Subcutaneous adipose tissue (tissue), 4 donors: ENCODE data around the gene PRKD1. TPM values are rescaled to one million over a fixed set of nuclear protein-coding genes. Genes with fewer than 3 reads are reported as not detected.

Experiments
- total RNA-seq, 4 donors: library from RNA; depleted of rRNA; stranded (reverse); fragments of >200 nt; gene quantifications; one replicate each; pipeline ENCODE4 v1.1.0, GENCODE V29; 2016
- TF ChIP-seq, protein P1 (sequence below): fragments of 450-650 bp; IDR thresholded peaks from one replicate; pipeline ENCODE4 v1.5.1; 2016; ENCODE audit warnings: low read depth, mild to moderate bottlenecking, control low read depth, antibody characterized with exemption, moderate library complexity

PRKD1 gene
- total RNA-seq, 4 donors from 2014 or later: 7.8 to 19.4 (median 19.1) TPM

DNA sequence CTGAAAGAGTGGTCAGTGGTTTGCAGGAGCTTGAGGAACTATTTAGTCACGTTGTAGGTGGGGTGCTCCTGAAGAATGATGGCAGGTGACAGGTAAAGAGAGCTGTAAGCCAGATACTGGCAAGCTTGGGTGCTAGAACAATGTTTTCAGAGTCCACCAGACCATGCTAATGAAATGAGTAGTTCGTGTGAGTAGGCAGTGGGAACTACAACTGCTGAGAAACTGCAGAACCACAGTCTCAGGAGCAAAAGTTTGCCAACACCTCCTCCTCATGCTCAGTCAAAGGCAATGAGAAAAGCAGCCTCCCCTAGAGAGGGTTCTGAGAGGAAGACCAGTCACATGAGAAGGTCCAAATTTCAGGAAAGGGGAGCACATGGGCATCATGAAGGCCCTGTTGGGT, 91.3 kb downstream of the PRKD1 start:
- TF ChIP-seq, protein P1, sequence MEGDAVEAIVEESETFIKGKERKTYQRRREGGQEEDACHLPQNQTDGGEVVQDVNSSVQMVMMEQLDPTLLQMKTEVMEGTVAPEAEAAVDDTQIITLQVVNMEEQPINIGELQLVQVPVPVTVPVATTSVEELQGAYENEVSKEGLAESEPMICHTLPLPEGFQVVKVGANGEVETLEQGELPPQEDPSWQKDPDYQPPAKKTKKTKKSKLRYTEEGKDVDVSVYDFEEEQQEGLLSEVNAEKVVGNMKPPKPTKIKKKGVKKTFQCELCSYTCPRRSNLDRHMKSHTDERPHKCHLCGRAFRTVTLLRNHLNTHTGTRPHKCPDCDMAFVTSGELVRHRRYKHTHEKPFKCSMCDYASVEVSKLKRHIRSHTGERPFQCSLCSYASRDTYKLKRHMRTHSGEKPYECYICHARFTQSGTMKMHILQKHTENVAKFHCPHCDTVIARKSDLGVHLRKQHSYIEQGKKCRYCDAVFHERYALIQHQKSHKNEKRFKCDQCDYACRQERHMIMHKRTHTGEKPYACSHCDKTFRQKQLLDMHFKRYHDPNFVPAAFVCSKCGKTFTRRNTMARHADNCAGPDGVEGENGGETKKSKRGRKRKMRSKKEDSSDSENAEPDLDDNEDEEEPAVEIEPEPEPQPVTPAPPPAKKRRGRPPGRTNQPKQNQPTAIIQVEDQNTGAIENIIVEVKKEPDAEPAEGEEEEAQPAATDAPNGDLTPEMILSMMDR: no peak

DNA sequence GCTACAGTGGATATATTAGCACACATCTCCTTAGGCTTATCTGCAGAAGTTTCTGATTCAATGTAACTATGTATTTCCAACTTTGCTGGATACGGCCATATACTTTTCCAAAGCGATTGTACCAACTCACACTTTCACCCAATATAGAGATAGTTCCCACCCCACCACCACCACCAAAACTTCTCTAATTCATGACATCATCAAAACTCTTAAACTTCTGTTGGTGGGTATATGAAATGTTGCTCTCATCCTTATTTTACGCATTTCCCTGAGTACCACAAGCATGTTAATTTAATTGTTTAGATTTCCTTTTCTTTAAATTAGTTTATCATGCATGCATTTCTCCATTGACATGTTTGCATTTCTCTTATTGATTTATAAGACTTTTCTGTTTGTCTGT, 95.6 kb downstream of the PRKD1 start:
- TF ChIP-seq, protein P1: no peak

DNA sequence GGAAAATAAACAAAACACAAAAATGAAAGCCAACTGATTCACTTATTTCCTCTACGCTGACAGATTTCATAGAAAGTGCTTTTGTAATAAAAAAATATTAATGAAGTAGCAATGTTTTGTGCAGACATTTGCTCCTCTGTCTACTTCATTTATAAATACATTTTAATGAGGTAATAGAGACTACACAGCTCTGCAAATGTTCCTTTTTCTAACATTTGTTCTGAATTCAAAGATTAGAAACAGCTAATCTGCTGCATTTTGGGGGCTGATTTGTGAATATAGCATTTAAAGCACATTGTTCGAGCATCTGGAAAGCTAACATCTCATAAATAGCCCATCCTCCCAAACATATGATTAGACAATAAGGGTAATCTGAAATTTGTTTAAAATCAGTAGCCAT, 97.8 kb downstream of the PRKD1 start:
- TF ChIP-seq, protein P1: no peak

DNA sequence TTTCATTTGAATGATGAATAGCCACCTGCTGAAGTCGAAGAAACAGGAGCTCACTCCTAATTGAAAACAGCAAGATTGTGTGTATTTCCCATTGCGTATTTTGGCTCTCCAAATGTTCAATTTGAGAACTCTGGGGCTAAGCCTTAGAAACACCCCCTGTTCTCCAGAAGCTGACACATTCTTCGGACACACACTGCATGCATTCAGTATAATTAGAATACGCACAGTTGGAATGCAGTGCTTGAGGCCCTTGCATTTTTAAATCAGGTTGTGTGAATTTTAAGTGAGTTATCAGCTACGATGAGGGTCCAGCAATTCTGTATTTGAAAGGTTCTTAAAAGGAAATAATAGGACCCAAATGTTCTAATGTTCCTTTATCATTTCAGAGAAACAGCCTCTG, 103.8 kb downstream of the PRKD1 start:
- TF ChIP-seq, protein P1: no peak

DNA sequence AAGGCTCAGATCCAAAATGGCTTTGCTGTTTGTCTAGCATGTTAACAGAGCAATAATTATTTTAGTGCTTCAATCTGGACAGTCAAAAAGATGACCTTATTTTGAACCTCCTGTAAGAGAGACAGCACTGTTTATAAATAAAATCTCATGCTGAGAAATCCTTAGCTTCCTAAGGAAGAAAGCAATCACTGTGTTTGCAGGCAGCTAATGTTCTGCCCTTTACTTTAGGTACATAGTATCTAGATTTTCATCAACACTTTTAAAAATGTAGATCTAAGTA, 105.3 kb downstream of the PRKD1 start:
- TF ChIP-seq, protein P1: no peak

DNA sequence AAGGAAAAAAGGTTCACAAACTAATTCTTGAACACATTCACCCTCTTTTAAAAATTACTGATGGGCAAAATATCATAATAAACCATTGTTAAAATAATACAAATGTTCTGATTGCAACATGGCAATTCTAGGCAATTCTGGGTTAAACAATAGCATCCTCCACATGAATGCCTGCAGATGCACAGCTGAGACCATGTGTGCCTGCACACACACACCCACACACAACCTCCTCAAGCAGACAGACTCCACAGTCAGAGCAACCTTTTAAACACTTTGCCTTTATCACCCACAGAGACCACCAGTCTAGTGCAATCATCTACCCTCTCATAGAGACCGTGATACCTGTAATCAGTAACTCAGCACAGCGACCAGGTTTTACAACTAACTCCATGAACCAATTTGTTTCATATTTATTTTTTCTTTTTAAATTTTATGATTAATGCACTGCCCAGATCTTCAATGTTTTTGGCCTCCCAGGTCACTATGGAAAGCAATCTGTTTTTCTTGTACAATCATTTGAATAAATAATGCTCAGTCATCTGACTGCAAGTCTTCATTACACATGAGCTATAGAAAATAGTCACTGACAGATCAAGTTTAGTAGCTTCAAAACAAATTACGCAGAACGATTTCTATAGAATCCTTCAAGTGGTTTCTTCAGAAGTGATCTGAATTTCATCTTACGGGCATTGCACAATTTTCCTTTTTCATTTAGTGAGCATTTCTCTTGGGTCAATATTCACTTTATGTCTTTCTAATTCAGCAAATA, 105.8 kb downstream of the PRKD1 start:
- TF ChIP-seq, protein P1: no peak

DNA sequence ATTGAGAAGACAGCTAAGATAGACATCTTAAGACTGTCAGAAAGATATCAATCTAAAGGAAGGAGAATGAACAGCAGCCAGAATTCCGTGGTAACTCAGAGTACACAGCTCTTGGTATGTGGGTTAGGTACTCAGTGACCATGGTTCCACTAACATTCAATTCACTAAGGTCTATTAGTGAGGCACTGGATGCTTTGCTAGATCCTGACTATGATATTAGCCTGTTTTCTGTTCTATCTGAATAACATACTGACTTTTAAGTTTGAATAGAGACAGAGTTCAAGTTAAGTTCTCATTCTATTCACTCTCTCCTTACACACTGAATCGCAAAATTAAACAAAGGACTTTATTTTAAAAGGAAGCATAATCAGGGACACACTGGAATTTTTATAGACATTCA, 106.4 kb downstream of the PRKD1 start:
- TF ChIP-seq, protein P1: no peak
